Activated naive CD4-positive, alpha-beta T cell (primary cell): Measurements from ENCODE around the gene GATC.

Experiments
- DNase-seq, 4 experiments: peaks; one replicate each; lab custom pipeline; 2025; lab: John Stamatoyannopoulos, UW

GATC gene

DNA sequence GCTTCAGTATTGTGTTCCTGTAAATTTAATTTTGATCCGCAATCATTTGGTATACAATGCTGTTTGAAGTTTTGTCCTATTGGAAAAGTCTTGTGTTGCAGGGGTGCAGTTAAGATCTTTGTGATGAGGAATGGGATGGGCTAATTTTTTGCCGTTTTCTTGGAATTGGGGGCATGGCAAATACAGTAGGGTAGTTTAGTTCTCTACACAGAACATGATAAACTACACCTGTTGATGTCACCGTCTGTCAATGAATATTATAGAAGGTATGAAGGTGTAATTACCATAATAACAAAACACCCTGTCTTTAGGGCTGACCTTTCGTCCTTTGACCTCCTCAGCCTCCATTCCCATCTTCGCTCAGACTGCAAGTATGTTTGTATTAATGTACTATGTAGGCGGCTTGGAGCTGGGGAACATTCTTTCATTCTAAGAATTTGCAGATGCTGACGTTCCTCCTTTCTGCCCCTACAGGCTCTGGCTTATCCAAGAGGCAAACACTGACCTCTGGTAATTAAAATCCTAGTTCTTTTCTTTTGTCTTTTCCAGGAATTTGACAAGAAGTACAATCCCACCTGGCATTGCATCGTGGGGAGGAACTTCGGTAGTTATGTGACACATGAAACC lies 51.4 kb downstream of the GATC start:
- DNase-seq, result no peak

DNA sequence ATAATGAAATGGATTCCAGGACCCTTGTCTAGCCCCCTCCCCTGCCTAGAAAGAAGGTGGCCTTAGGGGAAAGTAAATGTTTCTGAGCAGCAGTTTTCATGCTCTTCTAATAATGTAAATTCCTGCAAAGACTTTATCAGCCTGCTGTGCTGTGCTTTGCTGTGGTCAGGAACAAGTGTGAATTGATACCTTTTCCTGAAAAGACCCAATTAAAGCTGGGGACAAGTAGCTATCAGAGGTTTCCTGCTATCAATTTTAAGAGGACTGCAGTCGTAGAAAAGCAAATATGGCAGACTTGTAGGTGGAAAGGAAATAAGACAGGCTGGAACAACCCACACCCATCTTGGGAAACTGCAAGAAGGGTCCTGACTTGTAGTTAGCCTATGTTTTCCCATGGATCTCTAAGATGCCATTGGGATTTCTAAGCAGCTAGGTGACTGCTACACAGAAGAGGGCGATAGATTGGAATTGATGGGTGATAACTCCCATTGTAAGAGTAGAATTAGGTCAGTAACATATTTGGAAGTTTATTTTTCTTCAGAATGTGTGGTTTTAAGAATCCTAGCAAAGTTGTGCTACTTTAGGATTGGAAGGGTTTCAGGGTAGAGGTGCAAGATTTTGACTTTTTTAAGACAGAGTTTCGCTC lies 52.7 kb downstream of the GATC start:
- no peak for DNase-seq

DNA sequence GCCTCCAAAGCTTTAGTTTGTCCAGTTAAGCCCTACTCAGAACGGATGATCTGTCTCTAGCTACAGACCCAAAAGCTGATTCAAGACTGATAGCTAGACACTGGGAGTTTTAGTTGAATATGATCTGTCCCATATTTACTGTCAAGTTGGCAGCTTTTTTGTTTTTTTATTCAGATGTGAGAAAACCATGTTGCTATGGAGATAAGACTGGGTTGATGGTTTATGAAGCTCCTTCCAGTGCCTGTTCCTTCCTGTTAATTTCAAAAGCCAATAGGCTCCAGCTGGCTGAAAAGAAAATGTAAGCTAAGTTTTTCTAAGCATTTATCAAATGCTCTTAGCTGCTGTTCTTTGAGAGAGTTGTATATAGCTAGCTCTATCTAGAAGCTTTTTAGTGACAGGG lies 54.3 kb downstream of the GATC start:
- DNase-seq, result no peak

DNA sequence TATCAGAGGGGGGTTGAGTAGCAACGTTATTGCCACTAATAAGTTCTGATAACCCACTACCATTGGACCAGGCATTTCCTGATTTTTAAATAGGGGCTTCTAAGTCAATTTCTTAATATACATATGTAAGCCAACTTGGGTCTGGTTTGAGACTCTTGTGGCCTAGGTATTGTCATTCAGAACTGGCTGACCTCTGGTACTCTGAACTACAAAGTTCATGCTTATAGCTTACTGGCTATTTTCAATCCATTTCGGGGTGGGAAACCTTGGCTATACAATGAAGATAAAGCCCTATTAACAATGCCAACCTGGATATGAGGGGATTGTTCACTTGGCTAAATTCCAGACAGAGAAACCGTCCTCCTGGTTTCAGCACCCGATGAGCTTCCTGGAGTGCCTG lies 58.3 kb downstream of the GATC start:
- DNase-seq, result no peak

DNA sequence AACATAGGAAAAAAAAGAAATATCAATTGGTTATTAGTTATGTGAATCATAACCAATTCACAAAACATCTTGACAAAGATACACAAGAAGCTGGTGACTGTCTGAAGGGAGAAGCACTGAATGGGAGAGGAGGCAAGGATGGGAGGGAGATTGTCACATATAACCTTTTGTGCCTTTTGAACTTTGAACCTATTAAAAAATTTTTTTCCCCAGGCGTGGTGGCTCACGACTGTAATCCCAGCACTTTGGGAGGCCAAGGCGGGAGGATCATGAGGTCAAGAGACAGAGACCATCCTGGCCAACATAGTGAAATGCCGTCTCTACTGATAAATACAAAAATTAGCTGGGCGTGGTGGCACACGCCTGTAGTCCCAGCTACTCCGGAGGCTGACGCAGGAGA lies 62.3 kb downstream of the GATC start:
- no peak for DNase-seq
